Spleen (tissue), 7 donors: ENCODE data around the gene VAV2.

Source experiments
- CTCF ChIP-seq, 11 experiments: fragments of 200-600 bp in 7 of 11; fragments of 450-650 bp in 4 of 11; sonication (generic) in 4 of 11; IDR thresholded peaks in 8 of 11; conservative IDR thresholded peaks in 3 of 11; 1 replicate in 7 of 11; 2 replicates in 4 of 11; pipeline versions ENCODE4 v1.4.0 to v1.8.0; 2016 to 2021; ENCODE audit warnings: antibody characterized with exemption in 11 of 11, inconsistent platforms in 4 of 11, mild to moderate bottlenecking in 1 of 11
- POLR2A ChIP-seq, 3 donors: fragments of 450-650 bp; IDR thresholded peaks; one replicate each; pipeline ENCODE4 v1.5.1; 2017; ENCODE audit warnings: antibody characterized with exemption in 3 of 3, mild to moderate bottlenecking in 1 of 3
- POLR2AphosphoS5 ChIP-seq, 3 donors: sonication (generic); formaldehyde crosslinking; IDR thresholded peaks; one replicate each; pipeline ENCODE4 v1.5.1; 2017; ENCODE audit warnings: antibody characterized with exemption in 3 of 3
- donor health status: DM: no; HTN: no; CAD: no; lungs with moderate emphysema.
- donor health status: DM: no; HTN: no; CAD: no.
- donor health status: DM: no; HTN: no; CAD: no.

- TF ChIP-seq POLR2AphosphoS5 (IDR thresholded peaks at IDR 0.05): no peak
- TF ChIP-seq CTCF (IDR thresholded peaks at IDR 0.05 in 8 of 11, conservative IDR thresholded peaks at IDR 0.05 in 3 of 11): no peak
- no peak for TF ChIP-seq POLR2A (IDR thresholded peaks at IDR 0.05)
Measured at GRCh38 chr9:133716564-133717112, 275.5 kb downstream of the VAV2 start.
